Adrenal gland (tissue), 12 donors: ENCODE data around the gene TRIM47. TPM values are rescaled to one million over a fixed set of nuclear protein-coding genes. Genes with fewer than 3 reads are reported as not detected.

Experiments
- DNase-seq, 7 donors: peaks; one replicate each; pipeline ENCODE4 v3.0.0-alpha.2; 2019 to 2020
- H3K27ac ChIP-seq, 5 donors: fragments of 200-600 bp; sonication (generic) in 4 of 5; 1 replicate in 3 of 5; 2 replicates in 2 of 5; pipeline versions ENCODE4 v1.5.1 to v1.8.0; 2016 to 2020; ENCODE audit warnings: mild to moderate bottlenecking in 1 of 5
- H3K27me3 ChIP-seq: fragments of 200-600 bp; 2 replicates; pipeline ENCODE4 v1.8.0; 2021
- H3K36me3 ChIP-seq, 2 donors: fragments of 200-600 bp; replicated peaks in 1 of 2; 1 replicate in 1 of 2; 2 replicates in 1 of 2; pipeline versions ENCODE4 v1.5.1 to v1.8.0; 2018 to 2022
- H3K4me1 ChIP-seq, 2 donors: fragments of 200-600 bp; replicated peaks in 1 of 2; 1 replicate in 1 of 2; 2 replicates in 1 of 2; pipeline versions ENCODE4 v1.5.1 to v1.8.0; 2018 to 2021
- H3K4me3 ChIP-seq, 4 donors: fragments of 200-600 bp; sonication (generic) in 3 of 4; one replicate each; pipeline ENCODE4 v1.5.1; 2016 to 2018
- H3K9me3 ChIP-seq, 3 donors: fragments of 200-600 bp; sonication (generic) in 1 of 3; replicated peaks in 1 of 3; 1 replicate in 2 of 3; 2 replicates in 1 of 3; pipeline versions ENCODE4 v1.5.1 to v1.8.0; 2016 to 2021
- POLR2A ChIP-seq, 2 donors: fragments of 450-650 bp; IDR thresholded peaks; one replicate each; pipeline ENCODE4 v1.6.1; 2017; ENCODE audit warnings: antibody characterized with exemption in 2 of 2, mild to moderate bottlenecking in 2 of 2, moderate library complexity in 1 of 2
- WGBS, 4 donors: extraction: QIAGEN DNeasy Blood & Tissue Kit in 2 of 4; methylation state at CpG; one replicate each; pipeline versions ENCODE4 v1.1.5 to v1.1.7; 2013 to 2017; 5-methylcytosine and 5-hydroxymethylcytosine counted together
- intact Hi-C, 2 donors: fragments of 100-400 bp; cut with DNase I; formaldehyde crosslinking; loops; one replicate each; pipeline versions ENCODE4 v1.14.1 to v1.15.0; 2022 to 2023
- polyA plus RNA-seq, 3 donors: library from polyadenylated mRNA; stranded (reverse); fragments of 200-250 nt in 2 of 3; fragments of 350-450 nt in 1 of 3; fragmentation: Illumina TruSeq in 1 of 3; extraction: RNeasy Lipid Tissue Mini Kit (QIAGEN cat#74804) in 1 of 3; gene quantifications; one replicate each; pipeline ENCODE4 v1.2.3, GENCODE V29; 2013 to 2014
- total RNA-seq, 9 donors: library from RNA; depleted of rRNA in 4 of 9; stranded (reverse); fragments of >200 nt in 4 of 9; fragments of 120-200 nt in 1 of 9; fragmentation: NEBNext Ultra II Directional in 1 of 9; extraction: Animal tissue kit (Norgen Biotek cat#: 25700) in 1 of 9; gene quantifications; one replicate each; pipeline versions ENCODE4 v1.1.0 to v1.2.4, GENCODE V29; 2013 to 2023
- TF ChIP-seq, protein P1 (sequence below), 6 experiments: fragments of 450-650 bp in 4 of 6; fragments of 200-600 bp in 2 of 6; sonication (generic) in 1 of 6; IDR thresholded peaks; 1 replicate in 5 of 6; 2 replicates in 1 of 6; pipeline versions ENCODE4 v1.5.1 to v1.8.0; 2016 to 2021; ENCODE audit warnings: antibody characterized with exemption in 6 of 6, mild to moderate bottlenecking in 2 of 6, moderate library complexity in 1 of 6
- donor health status: healthy with polysubstance abuse.
- donor health status: Bipolar disorder and iron deficiency.
- donor health status: DM: yes; HTN: yes; CAD: no.
- donor health status: DM: no; HTN: no; CAD: no.
- donor health status: DM: no; HTN: no; CAD: no.
- donor health status: DM: yes; HTN: yes; CAD: no.

TRIM47 gene
- total and polyA plus RNA-seq, 12 donors: 2.8 to 66.1 (median 24.5) TPM

DNA sequence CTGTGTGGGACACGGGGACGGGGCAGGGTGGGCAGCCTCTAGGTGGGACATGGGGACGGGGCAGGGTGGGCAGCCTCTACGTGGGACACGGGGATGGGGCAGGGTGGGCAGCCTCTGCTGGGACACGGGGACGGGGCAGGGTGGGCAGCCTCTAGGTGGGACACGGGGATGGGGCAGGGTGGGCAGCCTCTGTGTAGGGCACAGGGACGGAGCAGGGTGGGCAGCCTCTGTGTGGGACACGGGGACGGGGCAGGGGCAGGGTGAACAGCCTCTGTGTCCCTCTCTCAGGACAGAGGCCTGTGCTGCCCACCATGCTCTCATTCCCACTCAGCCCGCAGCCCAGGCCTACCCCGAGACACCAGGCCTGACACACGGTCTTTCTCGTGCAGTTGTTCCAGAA lies 43.2 kb upstream of the TRIM47 start:
- H3K27ac ChIP-seq: no peak overlapping the region
- 90 to 99% (median 95%) methylated on average over 7 to 15 of the region's 15 CpGs for WGBS, 4 donors
- H3K4me3 ChIP-seq: no peak overlapping the region
- no peaks in the 10 kb centered on the region for H3K4me1 ChIP-seq
- DNase-seq: no peak
- no peaks in the 10 kb centered on the region for H3K36me3 ChIP-seq
- intact Hi-C loops: no loop called here
- no peaks in the 10 kb centered on the region for H3K27me3 ChIP-seq
- TF ChIP-seq, protein P1, sequence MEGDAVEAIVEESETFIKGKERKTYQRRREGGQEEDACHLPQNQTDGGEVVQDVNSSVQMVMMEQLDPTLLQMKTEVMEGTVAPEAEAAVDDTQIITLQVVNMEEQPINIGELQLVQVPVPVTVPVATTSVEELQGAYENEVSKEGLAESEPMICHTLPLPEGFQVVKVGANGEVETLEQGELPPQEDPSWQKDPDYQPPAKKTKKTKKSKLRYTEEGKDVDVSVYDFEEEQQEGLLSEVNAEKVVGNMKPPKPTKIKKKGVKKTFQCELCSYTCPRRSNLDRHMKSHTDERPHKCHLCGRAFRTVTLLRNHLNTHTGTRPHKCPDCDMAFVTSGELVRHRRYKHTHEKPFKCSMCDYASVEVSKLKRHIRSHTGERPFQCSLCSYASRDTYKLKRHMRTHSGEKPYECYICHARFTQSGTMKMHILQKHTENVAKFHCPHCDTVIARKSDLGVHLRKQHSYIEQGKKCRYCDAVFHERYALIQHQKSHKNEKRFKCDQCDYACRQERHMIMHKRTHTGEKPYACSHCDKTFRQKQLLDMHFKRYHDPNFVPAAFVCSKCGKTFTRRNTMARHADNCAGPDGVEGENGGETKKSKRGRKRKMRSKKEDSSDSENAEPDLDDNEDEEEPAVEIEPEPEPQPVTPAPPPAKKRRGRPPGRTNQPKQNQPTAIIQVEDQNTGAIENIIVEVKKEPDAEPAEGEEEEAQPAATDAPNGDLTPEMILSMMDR (IDR thresholded peaks at IDR 0.05): no peak
- TF ChIP-seq POLR2A (IDR thresholded peaks at IDR 0.05): no peak
- no peaks in the 10 kb centered on the region for H3K9me3 ChIP-seq

DNA sequence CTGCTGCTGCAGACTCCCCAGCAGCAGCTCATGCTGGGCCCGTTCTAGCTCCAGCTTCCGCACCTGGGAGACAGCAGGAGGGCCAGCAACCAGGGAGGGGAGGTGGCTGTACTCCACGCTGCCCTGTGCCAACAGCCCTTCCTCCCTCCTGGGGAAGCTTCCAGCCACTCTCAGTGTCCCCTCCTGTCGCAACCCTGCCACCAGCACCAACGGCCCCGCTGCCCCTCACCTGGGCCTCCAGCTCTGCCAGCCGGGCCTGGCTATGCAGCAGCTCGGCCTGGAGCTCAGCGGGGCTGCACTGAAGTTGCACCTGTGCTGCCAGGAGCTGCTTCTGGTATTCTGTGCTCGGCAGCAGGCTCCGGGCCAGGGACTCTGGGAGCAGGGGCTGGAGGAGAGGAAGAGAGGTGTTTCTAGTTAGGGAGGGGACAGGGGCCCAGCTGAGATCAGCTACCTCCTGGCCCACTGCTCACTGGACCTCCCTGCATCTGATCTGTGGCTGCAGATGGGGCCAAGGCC lies 41.7 kb upstream of the TRIM47 start:
- intact Hi-C loops: no loop called here
- Histone ChIP-seq H3K9me3 (no peaks in the 10 kb centered on the region), H3K4me3 (no peak overlapping the region), H3K27ac (no peak overlapping the region), H3K4me1 (no peaks in the 10 kb centered on the region), H3K27me3 (no peaks in the 10 kb centered on the region), H3K36me3 (no peaks in the 10 kb centered on the region)
- TF ChIP-seq, protein P1 (IDR thresholded peaks at IDR 0.05): no peak
- no peak for TF ChIP-seq POLR2A (IDR thresholded peaks at IDR 0.05)
- no peak for DNase-seq
- 84 to 96% (median 86%) methylated on average over 4 to 11 of the region's 11 CpGs for WGBS, 4 donors

DNA sequence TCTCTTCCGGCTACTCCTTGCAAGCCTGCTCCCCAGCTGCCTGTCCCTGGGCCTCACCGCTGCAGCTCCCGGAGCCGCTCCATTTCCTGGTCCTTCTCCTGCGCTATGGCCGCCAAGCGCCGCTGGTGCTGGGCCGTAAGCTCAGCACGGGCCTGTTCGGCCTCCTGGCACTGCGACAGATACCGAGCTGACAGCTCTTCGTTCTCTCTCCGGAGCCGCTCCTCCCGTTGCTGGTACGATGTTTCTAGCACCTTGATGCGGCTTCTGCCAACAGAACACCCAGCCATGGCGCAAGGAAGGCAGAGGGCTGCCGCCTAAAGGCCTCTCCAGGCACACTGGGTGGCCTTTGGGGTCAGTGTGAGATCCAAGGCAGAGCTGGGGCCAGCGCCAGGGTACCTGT lies 41.2 kb upstream of the TRIM47 start:
- DNase-seq: no peak
- Histone ChIP-seq H3K9me3 (no peaks in the 10 kb centered on the region), H3K27ac (no peak overlapping the region), H3K36me3 (no peaks in the 10 kb centered on the region), H3K4me1 (no peaks in the 10 kb centered on the region), H3K4me3 (no peak overlapping the region), H3K27me3 (no peaks in the 10 kb centered on the region)
- 96 to 98% (median 97%) methylated on average over 20 to 22 of the region's 22 CpGs for WGBS, 4 donors
- intact Hi-C loops: no loop called here
- TF ChIP-seq, protein P1 (IDR thresholded peaks at IDR 0.05): no peak

DNA sequence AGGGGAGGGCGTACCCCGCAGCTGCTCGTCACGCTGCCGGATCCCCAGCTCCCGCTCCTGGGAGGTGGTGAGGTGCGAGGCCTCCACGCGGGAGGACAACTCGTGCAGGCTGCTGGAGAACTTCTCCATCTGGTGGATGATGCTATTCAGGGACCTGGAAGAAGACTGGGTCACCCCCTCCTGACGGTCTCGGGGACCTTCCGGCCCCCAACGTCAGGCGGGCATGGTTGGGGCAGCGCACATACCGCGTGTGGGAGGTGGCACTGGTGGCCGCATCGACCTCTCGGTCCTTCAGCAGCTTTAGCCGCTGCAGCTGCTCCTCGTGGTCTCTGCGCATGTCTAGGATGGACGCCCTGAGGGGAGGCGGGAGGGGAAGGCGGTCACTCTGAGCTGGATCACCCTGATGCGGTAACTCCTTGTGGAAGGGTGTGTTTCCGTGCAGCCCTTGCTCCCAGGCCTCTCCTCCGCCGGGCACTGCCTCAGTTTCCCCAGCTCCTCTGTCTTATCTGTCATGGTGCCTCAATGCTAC lies 39.6 kb upstream of the TRIM47 start:
- H3K9me3 ChIP-seq: no peaks in the 10 kb centered on the region
- 93 to 99% (median 96%) methylated on average over 21 to 31 of the region's 31 CpGs for WGBS, 4 donors
- no peaks in the 10 kb centered on the region for H3K27me3 ChIP-seq
- intact Hi-C loops: no loop called here
- no peak overlapping the region for H3K27ac ChIP-seq
- H3K4me3 ChIP-seq: no peak overlapping the region
- H3K36me3 ChIP-seq: peaks cover 0 to 4% of the 10 kb centered on the region in 2 donors
- no peak for DNase-seq
- no peak for TF ChIP-seq POLR2A (IDR thresholded peaks at IDR 0.05)
- TF ChIP-seq, protein P1 (IDR thresholded peaks at IDR 0.05): no peak
- no peaks in the 10 kb centered on the region for H3K4me1 ChIP-seq
